Stimulated activated CD4-positive, alpha-beta T cell treated with anti-CD3 and anti-CD28 coated beads, Interleukin-2, amount 100 ng/mL, for 24 hours (primary cell): ENCODE results near the gene GALNT11.

Experiments used
- DNase-seq, 2 donors: peaks; one replicate each; pipeline ENCODE4 v3.0.0-alpha.2; 2020

The GALNT11 gene

DNA sequence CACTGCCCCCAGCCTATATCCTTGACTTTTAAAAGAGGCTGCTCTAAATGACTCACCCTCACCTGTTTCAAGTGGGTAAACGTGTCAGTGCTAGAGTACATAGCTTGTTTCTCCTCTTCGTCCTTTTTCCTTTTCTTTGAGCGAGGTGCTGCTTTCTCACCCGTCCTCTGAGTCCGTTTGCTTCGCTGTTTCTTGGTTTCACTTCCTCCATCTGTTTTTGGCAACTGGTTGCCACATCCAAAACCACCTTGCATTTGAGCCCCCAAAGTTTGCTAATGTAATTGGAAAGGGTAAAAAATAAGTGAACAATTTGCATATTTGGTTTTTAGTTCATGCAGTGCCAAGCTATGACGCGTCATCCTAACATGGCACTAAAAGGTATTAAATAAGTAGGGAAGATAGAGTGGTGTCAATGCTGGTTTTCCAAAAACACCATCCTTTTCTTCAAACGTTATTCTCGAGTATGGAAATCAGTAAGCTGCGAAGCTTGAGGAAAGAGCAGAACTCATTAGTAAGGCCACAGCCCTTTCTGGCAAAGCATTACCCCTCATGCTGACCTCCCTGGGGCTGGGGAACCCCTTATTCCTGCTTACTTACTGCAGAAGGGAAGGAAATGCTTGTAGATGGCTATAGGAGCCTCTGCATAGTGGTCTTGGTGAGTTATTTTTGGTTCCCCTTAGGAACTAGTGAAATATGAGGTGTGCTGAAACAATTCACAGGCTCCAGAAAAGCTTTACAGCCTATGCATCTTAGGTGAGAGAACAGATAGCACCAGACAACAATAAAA, 133.5 kb downstream of the GALNT11 start:
- DNase-seq = no peak

DNA sequence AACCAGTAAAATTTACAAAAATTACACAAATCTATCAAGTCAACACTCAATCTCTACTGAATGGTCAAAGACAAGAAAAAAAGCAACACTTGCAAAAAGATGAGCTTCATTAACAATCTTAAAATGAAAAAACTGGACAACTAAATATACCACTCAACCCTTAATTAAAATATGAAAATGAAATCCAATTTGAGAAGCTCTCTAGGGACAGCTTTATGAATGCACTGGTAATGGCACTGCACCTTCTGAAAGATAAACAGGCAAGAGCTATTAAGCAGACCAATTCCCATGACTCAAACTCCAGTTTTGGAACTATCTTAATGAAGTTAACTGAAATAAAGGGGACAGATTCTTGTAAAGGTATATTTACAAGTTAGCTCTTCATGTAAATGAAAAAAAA, 135.7 kb downstream of the GALNT11 start:
- no peak for DNase-seq

DNA sequence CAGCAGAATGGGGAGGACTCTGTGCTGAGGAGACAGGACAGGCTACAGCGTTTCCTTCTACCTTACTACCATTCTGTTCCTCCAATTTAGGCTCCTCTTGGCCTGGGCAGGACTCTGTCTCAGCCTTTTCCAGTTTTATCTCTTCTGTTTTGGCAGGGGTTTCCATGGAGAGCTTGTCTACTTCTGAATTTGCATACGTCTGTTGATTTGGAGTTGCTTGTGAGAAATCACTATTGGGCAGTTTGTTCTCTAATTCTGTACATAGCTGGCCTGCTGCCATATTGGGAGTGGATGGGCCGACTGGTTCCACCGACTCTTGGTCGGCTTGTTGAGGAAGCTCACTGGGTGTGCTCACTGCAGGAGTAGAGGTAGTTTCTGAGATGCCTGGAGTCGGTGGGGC, 136.8 kb downstream of the GALNT11 start:
- no peak for DNase-seq
